B cell (primary cell): Measurements from ENCODE around the gene GNAT3. TPM values are rescaled to one million over a fixed set of nuclear protein-coding genes. Genes with fewer than 3 reads are reported as not detected.

Experiments
- ATAC-seq: fragments of 200-7000 bp; cut with Tn5 transposase; one replicate; pipeline ENCODE4 v1.10.0; 2021; ENCODE audit warnings: low read depth, mild to moderate bottlenecking, moderate number of reproducible peaks, moderate library complexity
- CTCF ChIA-PET: fragments of 350-600 bp; sonication (Branson Sonifier 250); formaldehyde crosslinking; loops from one replicate; lab custom pipeline; 2021; ENCODE audit warnings: antibody characterized with exemption, inconsistent platforms; lab: Charles Lee
- POLR2A ChIA-PET: fragments of 350-600 bp; sonication (Branson Sonifier 250); formaldehyde crosslinking; loops from one replicate; lab custom pipeline; 2021; ENCODE audit warnings: antibody characterized with exemption; lab: Charles Lee
- DNase-seq: peaks from one replicate; pipeline ENCODE4 v3.0.0; 2013
- H2AFZ ChIP-seq: 2 replicates; pipeline ENCODE4 v1.6.1; 2012; ENCODE audit warnings: mild to moderate bottlenecking, low read depth, low read length; ENCODE audit not compliant: insufficient read depth, poor library complexity, severe bottlenecking
- H3K27ac ChIP-seq, 2 donors: 1 replicate in 1 of 2; 2 replicates in 1 of 2; pipeline ENCODE4 v1.5.1; 2012 to 2013; ENCODE audit warnings: low read length in 2 of 2, mild to moderate bottlenecking in 2 of 2, moderate library complexity in 1 of 2
- H3K27me3 ChIP-seq, 4 experiments: fragments of 200-600 bp in 1 of 4; sonication (generic) in 1 of 4; replicated peaks in 1 of 4; 1 replicate in 2 of 4; 2 replicates in 2 of 4; pipeline versions ENCODE4 v1.6.1 to v1.7.0; 2013 to 2016; ENCODE audit warnings: low read length in 3 of 4, mild to moderate bottlenecking in 2 of 4, mixed read lengths in 1 of 4, moderate library complexity in 1 of 4; ENCODE audit not compliant: insufficient read depth in 4 of 4, control insufficient read depth in 3 of 4; ENCODE audit errors: control extremely low read depth in 1 of 4
- H3K36me3 ChIP-seq, 2 experiments: replicated peaks in 1 of 2; 1 replicate in 1 of 2; 2 replicates in 1 of 2; pipeline versions ENCODE4 v1.6.1 to v1.7.1; 2013; ENCODE audit warnings: low read length in 1 of 2; ENCODE audit not compliant: insufficient read depth in 2 of 2, control insufficient read depth in 1 of 2; ENCODE audit errors: control extremely low read depth in 1 of 2, extremely low read depth in 1 of 2
- H3K4me1 ChIP-seq, 2 donors: fragments of 200-600 bp in 1 of 2; sonication (generic) in 1 of 2; 1 replicate in 1 of 2; 2 replicates in 1 of 2; pipeline versions ENCODE4 v1.5.1 to v1.6.1; 2013 to 2017; ENCODE audit warnings: low read length in 2 of 2; ENCODE audit not compliant: control insufficient read depth in 2 of 2, insufficient read depth in 2 of 2
- H3K4me2 ChIP-seq: replicated peaks from 2 replicates; pipeline ENCODE3; 2012; ENCODE audit warnings: mild to moderate bottlenecking, low read depth, low read length; ENCODE audit not compliant: poor library complexity, severe bottlenecking
- H3K4me3 ChIP-seq, 5 experiments: fragments of 200-600 bp in 1 of 5; sonication (generic) in 1 of 5; 1 replicate in 3 of 5; 2 replicates in 2 of 5; pipeline versions ENCODE4 v1.5.1 to v1.7.0; 2011 to 2016; ENCODE audit warnings: low read length in 4 of 5, mild to moderate bottlenecking in 4 of 5, low read depth in 2 of 5, control low read depth in 1 of 5, moderate library complexity in 1 of 5; ENCODE audit not compliant: insufficient read depth in 1 of 5; ENCODE audit errors: control extremely low read depth in 1 of 5, extremely low read depth in 1 of 5
- H3K79me2 ChIP-seq: fragments of 200-600 bp; sonication (generic); one replicate; pipeline ENCODE4 v1.6.0; 2016; ENCODE audit warnings: low read length; ENCODE audit not compliant: control insufficient read depth, insufficient read depth
- H3K9ac ChIP-seq: fragments of 200-600 bp; sonication (generic); 2 replicates; pipeline ENCODE4 v1.6.1; 2017; ENCODE audit warnings: mild to moderate bottlenecking, low read length, moderate library complexity
- H3K9me3 ChIP-seq, 3 donors: one replicate each; pipeline versions ENCODE4 v1.6.1 to v1.7.1; 2013; ENCODE audit warnings: low read length in 2 of 3; ENCODE audit not compliant: control insufficient read depth in 2 of 3, insufficient read depth in 1 of 3; ENCODE audit errors: control extremely low read depth in 1 of 3
- H4K20me1 ChIP-seq: 2 replicates; pipeline ENCODE4 v1.6.0; 2012; ENCODE audit warnings: mild to moderate bottlenecking, low read length; ENCODE audit not compliant: insufficient read depth, control insufficient read depth, poor library complexity, severe bottlenecking
- H3K27ac Mint-ChIP-seq: one replicate; pipeline ENCODE4 v1.8.0; 2021; ENCODE audit warnings: mixed read lengths
- H3K27me3 Mint-ChIP-seq: one replicate; pipeline ENCODE4 v1.8.0; 2021; ENCODE audit warnings: mixed read lengths
- H3K4me1 Mint-ChIP-seq: one replicate; pipeline ENCODE4 v1.8.0; 2021; ENCODE audit warnings: mixed read lengths
- H3K4me3 Mint-ChIP-seq: one replicate; pipeline ENCODE4 v1.8.0; 2021; ENCODE audit warnings: mixed read lengths
- H3K9me3 Mint-ChIP-seq: one replicate; pipeline ENCODE4 v1.8.0; 2022; ENCODE audit warnings: mixed read lengths; ENCODE audit not compliant: insufficient read depth
- CTCF ChIP-seq: fragments of 200-600 bp; IDR thresholded peaks from one replicate; pipeline ENCODE4 v1.8.0; 2022; ENCODE audit warnings: antibody characterized with exemption, mild to moderate bottlenecking
- EZH2 ChIP-seq: IDR thresholded peaks from 2 replicates; pipeline ENCODE4 v1.6.1; 2012; ENCODE audit warnings: borderline replicate concordance, low read depth, mild to moderate bottlenecking, moderate library complexity, low read length; ENCODE audit not compliant: insufficient read depth, poor library complexity, severe bottlenecking
- WGBS: methylation state at CpG from one replicate; pipeline ENCODE4 v1.1.5; 2013; ENCODE audit warnings: missing lambda C conversion rate; ENCODE audit not compliant: insufficient coverage; 5-methylcytosine and 5-hydroxymethylcytosine counted together
- intact Hi-C: fragments of 100-400 bp; cut with micrococcal nuclease; formaldehyde crosslinking; loops from one replicate; pipeline ENCODE4 v1.10.0; 2022
- polyA plus RNA-seq: library from polyadenylated mRNA; depleted of rRNA; stranded (reverse); fragments of >200 nt; gene quantifications from 2 replicates; pipeline ENCODE4 v1.2.3, GENCODE V29; 2012
- total RNA-seq, 2 donors: library from RNA; stranded (reverse); fragments of 120-200 nt in 1 of 2; gene quantifications; 1 replicate in 1 of 2; 2 replicates in 1 of 2; pipeline versions ENCODE4 v1.2.3 to v1.2.4, GENCODE V29; 2013 to 2022

Gene GNAT3
- total and polyA plus RNA-seq, 2 donors (not counting 1 experiment from before 2014, with no cell fraction given), result not detected

- H3K27ac Mint-ChIP-seq, result no peak overlapping the region
- Histone ChIP-seq H3K9ac (no peak overlapping the region), H4K20me1 (no peaks in the 10 kb centered on the region), H3K4me3 (no peak overlapping the region), H3K27me3 (no peaks in the 10 kb centered on the region), H3K36me3 (no peaks in the 10 kb centered on the region), H3K79me2 (no peaks in the 10 kb centered on the region), H3K27ac (no peak overlapping the region), H3K4me1 (no peaks in the 10 kb centered on the region), H3K9me3 (no peaks in the 10 kb centered on the region), H3K4me2 (no peak overlapping the region), H2AFZ (no peak overlapping the region)
- ChIA-PET CTCF (no interaction called here), POLR2A (no interaction called here)
- no peaks in the 10 kb centered on the region for H3K27me3 Mint-ChIP-seq
- 100% methylated on average over 2 of the region's 3 CpGs for WGBS
- no peak overlapping the region for H3K4me3 Mint-ChIP-seq
- no peak for TF ChIP-seq CTCF
- no peak for TF ChIP-seq EZH2
- ATAC-seq (no peak), DNase-seq (no peak)
- H3K4me1 Mint-ChIP-seq, result no peaks in the 10 kb centered on the region
- intact Hi-C loops, result no loop called here
- no peaks in the 10 kb centered on the region for H3K9me3 Mint-ChIP-seq
Measured at GRCh38 chr7:80415114-80415513, 96.8 kb downstream of the GNAT3 start.

DNA sequence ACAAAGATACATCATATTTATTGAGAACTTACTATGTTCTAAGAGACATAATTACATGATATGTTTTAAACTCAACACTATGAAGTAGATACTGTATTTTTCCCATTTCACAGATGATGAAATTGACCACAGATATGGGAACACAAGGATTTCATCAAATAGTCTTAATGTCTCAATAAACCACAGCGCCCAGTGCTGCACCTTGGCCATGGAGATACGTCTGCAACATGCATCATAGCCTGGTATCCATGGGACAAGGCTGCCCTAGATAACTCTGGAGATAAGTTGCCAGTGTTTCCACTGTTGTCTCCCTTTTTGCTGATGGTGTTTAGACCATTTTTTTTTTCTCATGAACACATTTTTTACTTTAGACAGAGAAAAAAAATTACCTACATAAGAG lies 97.5 kb downstream of the GNAT3 start:
- Mint-ChIP-seq H3K4me1 (no peaks in the 10 kb centered on the region), H3K4me3 (no peak overlapping the region), H3K27ac (no peak overlapping the region), H3K9me3 (no peaks in the 10 kb centered on the region), H3K27me3 (no peaks in the 10 kb centered on the region)
- 71% methylated on average over 2 of the region's 2 CpGs for WGBS
- no peak overlapping the region for H3K9ac ChIP-seq
- DNase-seq, result no peak
- H3K36me3 ChIP-seq, result no peaks in the 10 kb centered on the region
- H3K27me3 ChIP-seq, result no peaks in the 10 kb centered on the region
- CTCF ChIA-PET, result no interaction called here
- H3K4me3 ChIP-seq, result no peak overlapping the region
- no peak overlapping the region for H3K27ac ChIP-seq
- no peaks in the 10 kb centered on the region for H4K20me1 ChIP-seq
- H3K4me1 ChIP-seq, result no peaks in the 10 kb centered on the region
- H2AFZ ChIP-seq, result no peak overlapping the region
- H3K9me3 ChIP-seq, result no peaks in the 10 kb centered on the region
- no peaks in the 10 kb centered on the region for H3K79me2 ChIP-seq
- intact Hi-C loops, result no loop called here
- no peak for ATAC-seq
- TF ChIP-seq CTCF (no peak), EZH2 (no peak)
- POLR2A ChIA-PET, result no interaction called here
- H3K4me2 ChIP-seq, result no peak overlapping the region
